ENCODE data around the gene FEZ2. TPM values are rescaled to one million over a fixed set of nuclear protein-coding genes. Genes with fewer than 3 reads are reported as not detected.

Gene FEZ2
- total RNA-seq, 1 donor from 2014 or later: 18.6 TPM

- intact Hi-C loops (cut with micrococcal nuclease): no loop called here
Measured at GRCh38 chr2:36534275-36534799, 63.6 kb downstream of the FEZ2 start.

- intact Hi-C loops (cut with micrococcal nuclease): no loop called here
Measured at GRCh38 chr2:36530983-36531354, 67.0 kb downstream of the FEZ2 start.

DNA sequence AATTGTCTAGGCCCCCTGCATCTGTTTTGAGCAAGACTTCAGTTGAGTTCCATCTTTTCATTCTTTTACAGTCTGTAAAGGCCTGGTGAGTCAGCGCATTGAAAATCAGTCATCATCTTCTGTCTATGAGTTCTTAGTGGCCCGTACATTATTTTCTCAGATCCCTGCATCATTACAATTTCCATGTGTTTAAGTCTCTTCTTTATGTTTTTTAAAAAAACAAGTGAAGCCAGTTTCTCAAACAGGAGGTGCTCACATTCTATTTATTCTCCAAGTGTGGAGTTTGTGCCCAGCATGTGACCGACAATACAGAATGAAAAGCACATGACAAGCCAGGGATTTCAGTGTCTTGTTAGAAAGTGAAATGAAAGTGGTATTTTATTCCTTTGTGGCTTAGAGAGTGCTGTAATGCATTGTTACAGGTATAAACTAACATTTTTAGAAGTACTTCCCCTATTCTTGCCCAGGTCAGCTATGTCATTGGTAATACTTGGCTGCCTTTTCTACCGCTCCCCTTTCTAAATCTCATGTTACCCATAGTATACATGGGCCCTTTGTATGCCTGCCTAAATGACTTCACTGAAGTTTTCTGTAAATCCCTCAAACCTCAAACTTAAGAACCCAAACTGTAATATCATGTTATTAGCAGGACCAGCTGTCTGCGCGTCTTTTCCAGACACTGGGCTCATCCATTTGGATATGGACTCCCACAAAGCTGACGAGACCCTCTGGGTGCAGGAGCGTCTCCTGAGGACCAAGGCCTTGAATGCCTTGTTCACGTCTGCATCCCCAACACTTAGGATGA is 67.6 kb downstream of the FEZ2 start:
- intact Hi-C loops (cut with micrococcal nuclease): no loop called here

- intact Hi-C loops (cut with micrococcal nuclease): no loop called here
Measured at GRCh38 chr2:36528766-36529392, 69.1 kb downstream of the FEZ2 start.

GRCh38 chr2:36528274-36528673 is 69.7 kb downstream of the FEZ2 start:
- intact Hi-C loops (cut with micrococcal nuclease): no loop called here

GRCh38 chr2:36526226-36526625 is 71.7 kb downstream of the FEZ2 start:
- intact Hi-C loops (cut with micrococcal nuclease): no loop called here

DNA sequence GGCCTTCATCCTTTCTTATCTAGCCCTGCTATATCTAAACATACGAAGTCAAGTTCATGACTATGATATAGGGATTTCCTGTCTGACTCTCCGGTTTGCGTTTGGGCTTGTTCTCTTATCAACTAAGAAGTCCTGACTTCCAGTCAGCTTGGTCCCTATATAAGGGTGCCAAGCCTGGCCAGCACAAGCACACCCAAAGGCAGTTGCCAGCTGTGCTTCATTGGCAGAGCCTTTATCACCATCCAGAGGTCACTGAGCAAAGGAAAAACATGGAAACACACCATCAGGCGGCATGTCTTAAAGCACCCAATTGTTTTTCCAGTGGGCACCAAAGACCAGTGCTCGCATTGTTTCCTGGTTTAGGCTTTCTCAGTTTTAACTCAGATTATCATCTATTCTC is 72.7 kb downstream of the FEZ2 start:
- intact Hi-C loops (cut with micrococcal nuclease): no loop called here

- intact Hi-C loops (cut with micrococcal nuclease): no loop called here
Measured at GRCh38 chr2:36523153-36523552, 74.8 kb downstream of the FEZ2 start.

GRCh38 chr2:36520431-36520830 is 77.5 kb downstream of the FEZ2 start:
- intact Hi-C loops (cut with micrococcal nuclease): no loop called here

GRCh38 chr2:36516136-36516870 is 81.7 kb downstream of the FEZ2 start:
- intact Hi-C loops (cut with micrococcal nuclease): no loop called here

GRCh38 chr2:36515538-36515937 is 82.4 kb downstream of the FEZ2 start:
- intact Hi-C loops (cut with micrococcal nuclease): no loop called here

DNA sequence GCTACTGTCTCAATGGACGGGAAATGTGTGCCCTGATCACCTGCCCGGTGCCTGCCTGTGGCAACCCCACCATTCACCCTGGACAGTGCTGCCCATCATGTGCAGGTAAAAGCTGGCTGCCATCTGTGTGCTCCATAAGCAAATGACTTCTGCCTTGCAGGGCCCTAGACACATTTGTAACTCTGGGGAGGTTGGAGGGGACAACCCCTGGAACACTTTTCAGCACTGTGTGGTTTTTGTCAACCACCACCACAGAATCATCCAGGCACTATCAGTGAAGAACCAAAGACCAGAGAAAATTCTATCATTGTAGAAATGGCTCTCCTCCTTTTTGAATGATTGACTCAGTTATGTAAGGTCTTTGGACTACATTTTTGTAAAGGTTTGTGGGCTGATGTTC is 84.3 kb downstream of the FEZ2 start:
- intact Hi-C loops (cut with micrococcal nuclease): no loop called here

DNA sequence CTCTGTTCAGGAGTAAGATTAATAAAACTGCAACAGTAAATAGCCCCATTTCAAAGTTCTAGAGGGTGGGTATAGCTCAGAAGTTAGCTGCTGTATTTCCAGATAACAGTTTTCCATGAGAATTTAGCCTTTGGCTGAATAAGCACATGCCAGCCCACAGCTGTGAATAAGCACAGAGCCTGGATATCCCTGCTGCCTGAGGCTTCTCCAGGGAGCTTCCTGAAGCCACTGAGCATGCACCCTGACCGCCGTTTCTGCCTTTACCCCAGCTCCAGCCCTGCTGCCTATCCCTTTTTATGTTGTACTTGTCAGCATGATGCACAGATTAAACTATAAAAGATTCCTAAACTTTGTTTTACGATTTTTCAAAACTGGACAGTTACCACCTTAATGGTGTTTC is 85.3 kb downstream of the FEZ2 start:
- intact Hi-C loops (cut with micrococcal nuclease): no loop called here

GRCh38 chr2:36511858-36512603 is 85.9 kb downstream of the FEZ2 start:
- intact Hi-C loops (cut with micrococcal nuclease): no loop called here

DNA sequence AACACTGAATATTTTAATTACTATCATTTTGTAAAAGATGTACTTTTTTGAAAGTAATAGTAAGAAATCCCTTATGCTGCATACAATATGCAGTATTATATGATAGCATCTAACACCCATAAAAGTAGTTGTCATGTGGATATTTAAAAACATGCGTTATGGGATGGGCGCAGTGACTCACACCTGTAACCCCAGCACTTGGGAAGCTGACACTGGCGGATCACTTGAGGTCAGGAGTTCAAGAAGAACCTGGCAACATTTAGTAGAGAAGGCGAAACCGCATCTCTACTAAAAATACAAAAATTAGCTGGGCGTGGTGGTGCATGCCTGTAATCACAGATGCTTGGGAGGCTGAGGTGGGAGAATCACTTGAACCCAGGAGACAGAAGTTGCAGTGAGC is 88.9 kb downstream of the FEZ2 start:
- intact Hi-C loops (cut with micrococcal nuclease): no loop called here

DNA sequence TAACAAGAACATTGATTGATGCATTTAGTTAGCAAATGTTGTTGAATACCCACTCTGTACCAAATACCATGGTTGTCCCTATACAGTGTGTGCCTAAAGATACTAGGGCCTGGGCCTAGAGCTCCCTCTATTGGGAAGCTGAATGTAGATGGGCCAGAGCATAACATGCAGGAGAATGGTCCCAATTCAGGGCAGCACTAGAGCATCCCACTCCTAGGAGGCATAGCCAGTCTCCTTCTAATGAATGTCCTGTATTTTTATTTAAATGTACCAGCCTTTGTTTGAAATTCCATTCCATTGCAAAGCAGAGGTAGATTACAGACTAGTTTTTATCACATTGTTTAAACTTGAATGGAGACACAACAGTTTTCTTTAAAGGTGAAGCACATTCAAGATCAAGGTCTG is 90.6 kb downstream of the FEZ2 start:
- intact Hi-C loops (cut with micrococcal nuclease): loop anchor here (1.0 kb wide), 1 partner anchor 155 kb away; no protein-coding TSS in a partner anchor

Other genes with a start within 250 kb of the FEZ2 start
- 3.1 and 4.3 TPM in 2 replicates for gene CRIM1, start 242.4 kb downstream of the FEZ2 start, total RNA-seq
- not detected in 2 replicates for gene VIT, start 98.5 kb upstream of the FEZ2 start, total RNA-seq